NCI-H524 treated with DMSO at 0.1 percent for 48 hours (cell line): ENCODE data around the gene ZFP57.
"Not testable (repeated sequence)": the region's sequence is repeated elsewhere in the genome, so short reads cannot be mapped to it uniquely, and the experiment has no call there.

Experiments used
- DNase-seq: peaks from one replicate; lab custom pipeline; 2025; lab: John Stamatoyannopoulos, UW

ZFP57 gene

GRCh38 chr6:29696147-29697125 is 15.5 kb upstream of the ZFP57 start:
- no peak for DNase-seq

DNA sequence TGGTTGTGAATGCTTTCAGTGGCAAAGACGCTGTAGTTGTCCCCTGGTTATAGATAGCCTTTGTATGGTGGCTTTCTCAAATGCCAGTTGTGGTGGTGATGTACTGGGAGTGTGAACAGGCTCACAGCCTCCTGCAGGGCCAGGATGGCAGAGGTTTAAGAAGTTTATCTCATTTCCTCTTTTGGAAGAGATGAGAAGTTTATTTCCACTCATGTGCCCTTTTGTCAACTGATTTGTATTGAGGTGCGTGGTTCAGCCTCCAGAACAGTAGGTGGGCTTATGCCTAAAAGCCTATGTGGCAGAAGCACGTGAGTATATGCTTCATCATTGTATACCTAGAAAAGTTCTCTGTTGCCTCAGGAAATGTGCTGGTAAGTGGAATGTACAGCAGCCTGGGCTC is 13.7 kb upstream of the ZFP57 start:
- DNase-seq, result no peak

DNA sequence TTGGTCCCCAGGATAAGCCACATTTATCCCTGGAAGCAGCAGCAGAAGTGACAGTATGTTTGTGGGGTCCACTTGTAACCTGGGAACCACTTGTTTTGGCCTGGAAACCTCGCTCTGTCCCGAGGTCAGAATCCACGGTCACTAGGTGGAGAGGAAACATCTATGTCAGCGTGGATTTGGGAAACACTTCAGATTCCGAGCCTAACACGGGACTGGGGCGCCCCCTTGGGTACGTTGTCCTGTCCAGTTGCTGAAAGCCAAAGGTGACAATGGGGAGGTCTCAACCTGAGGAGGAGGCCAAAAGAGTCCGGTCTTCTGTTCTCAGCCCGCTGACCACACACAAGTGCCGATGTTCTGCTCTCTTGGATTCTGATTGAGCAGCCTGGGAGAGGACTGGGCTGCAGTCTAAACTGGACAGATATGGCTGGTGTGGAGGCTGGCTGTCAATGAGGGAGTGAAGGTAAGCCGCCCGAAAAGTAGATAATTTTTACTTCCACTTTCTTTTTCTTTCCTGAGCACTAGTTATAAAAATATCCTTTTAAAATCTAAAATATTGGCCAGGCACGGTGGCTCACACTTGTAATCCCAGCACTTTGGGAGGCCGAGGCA is 4.9 kb upstream of the ZFP57 start:
- no peak for DNase-seq

GRCh38 chr6:29681811-29682210 is 859 bp upstream of the ZFP57 start:
- DNase-seq, result no peak

GRCh38 chr6:29680416-29680815 is 536 bp downstream of the ZFP57 start:
- DNase-seq, result no peak

- DNase-seq, result no peak
Measured at GRCh38 chr6:29679962-29680361, 990 bp downstream of the ZFP57 start.

DNA sequence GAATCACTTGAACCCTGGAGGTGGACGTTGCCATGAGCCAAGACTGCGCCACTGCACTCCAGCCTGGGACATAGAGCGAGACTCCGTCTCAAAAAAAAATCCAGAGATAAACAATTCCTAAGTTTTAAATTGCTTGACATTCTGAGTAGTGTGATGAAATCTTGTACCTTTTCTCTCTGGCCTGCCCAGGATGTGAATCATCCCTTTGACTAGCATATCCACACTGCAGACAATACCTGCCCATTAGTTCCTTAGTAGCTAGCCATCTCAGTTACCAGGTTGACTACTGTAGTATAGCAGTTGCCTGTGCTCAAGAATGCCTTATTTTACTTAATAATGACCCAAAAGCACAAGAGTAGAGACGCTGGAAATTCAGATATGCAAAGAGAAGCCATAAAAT is 2.8 kb downstream of the ZFP57 start:
- DNase-seq, result no peak

GRCh38 chr6:29676981-29677601 is 3.9 kb downstream of the ZFP57 start:
- no peak for DNase-seq

DNA sequence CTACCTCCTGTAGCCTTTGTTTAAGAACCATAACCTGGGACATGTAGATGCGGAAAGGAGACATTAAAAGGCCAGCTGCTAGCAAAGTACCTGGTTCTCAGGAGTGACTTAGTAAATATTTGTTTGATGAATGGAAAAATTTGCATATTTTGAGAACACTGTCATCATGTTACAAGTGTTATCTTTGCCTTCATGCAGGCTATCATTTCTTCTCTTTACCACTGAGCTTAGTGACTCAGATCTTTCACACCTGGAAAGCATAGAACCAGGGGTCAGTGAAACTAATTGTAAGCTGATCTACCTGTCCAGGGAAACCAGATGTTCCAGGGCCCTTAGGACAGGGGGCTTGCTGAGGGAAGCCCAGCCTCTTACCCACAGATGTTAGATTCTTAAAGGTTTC is 5.4 kb downstream of the ZFP57 start:
- DNase-seq, result no peak

- DNase-seq, result no peak
Measured at GRCh38 chr6:29674008-29674407, 6.9 kb downstream of the ZFP57 start.

DNA sequence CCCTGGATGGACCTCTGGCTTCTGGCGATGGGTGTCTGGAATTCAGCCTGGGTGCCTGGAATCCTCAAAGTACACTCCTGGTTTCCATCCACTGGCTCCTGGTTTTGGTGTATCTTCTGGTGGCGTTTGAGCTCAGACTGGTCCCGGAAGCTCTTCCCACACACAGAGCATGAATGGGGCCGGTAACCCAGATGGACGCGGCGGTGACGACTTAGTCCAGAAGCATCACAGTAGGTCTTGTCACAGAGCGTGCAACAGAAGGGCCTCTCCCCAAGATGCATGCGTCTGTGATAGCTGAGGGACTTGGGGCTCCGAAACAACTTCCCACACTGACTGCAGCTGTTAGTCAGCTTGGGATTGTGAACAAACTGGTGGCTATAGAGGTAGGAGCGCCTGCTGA is 7.8 kb downstream of the ZFP57 start:
- no peak for DNase-seq

- DNase-seq, result not testable (repeated sequence)
Measured at GRCh38 chr6:29672116-29672515, 8.8 kb downstream of the ZFP57 start.

GRCh38 chr6:29671026-29671425 is 9.9 kb downstream of the ZFP57 start:
- no peak for DNase-seq

DNA sequence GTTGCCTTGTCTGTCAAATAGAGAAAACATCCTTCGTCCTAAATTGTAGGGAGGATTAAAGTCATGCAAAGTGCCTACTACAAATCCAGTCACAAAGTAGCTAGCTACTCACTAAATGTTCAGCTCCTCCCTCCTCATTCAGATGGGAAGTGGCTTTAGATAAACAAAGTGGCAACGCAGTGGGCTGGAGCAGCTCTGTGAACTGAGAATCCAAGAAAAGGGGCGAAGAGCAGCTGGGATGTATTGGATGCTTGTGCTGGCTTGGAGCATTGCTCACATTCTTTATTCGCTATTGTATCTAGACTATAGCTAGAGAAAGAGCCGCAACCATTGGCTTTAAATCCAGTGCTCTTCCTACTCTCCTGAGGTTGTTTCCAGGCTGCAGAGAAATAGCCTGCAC is 13.8 kb downstream of the ZFP57 start:
- no peak for DNase-seq

DNA sequence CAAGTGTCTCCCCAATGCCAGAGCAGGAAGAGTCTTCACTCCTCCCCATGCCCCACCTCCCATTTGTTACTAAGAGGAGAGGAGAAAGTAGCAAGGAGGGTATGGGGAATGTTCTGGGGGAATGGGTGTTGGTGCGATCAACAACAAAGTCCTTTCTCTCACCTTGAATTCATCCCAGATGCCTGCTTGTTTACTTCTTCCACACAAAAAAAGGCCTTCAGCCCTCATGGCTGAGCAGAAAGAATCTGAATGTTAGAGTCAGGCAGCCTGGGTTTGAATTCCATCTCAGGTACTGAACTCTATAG is 14.2 kb downstream of the ZFP57 start:
- no peak for DNase-seq

DNA sequence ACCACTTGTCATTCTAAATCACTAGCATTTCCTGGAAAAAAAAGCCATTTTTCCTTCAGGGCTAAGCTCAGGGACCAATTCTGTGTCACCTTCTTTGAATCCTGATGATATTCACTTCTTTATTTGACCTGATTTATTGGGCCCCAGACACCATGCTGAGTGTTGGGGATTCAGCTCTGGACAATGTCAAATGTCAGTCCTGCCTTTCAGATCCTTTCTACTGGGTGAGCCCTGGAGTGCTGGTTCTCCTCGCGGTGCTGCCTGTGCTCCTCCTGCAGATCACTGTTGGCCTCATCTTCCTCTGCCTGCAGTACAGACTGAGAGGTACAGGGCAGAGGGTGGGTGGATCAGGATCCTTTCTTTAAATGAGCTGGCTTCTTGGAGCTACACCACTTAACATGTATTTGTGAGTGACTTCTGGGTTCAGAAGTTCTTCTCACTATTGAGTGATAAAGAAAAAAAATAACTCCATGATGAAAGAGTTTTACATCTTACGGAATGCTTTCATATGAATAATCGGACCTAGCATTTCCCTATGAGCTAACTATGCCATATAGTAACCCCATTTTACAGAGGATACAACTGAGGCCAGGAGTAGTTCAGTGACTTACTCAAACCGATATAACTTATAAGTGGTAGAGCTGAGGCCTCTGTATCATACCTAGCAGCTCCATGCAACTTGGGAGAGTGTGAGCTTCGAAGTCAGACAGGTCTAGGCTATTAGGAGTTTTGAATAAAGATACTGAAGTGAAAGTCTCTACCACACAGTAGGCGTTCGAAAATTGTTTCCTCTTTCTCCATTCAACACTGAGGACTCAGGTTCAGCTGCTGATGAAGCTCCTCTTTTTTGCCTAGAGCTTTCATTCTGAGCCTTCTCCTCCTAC is 14.8 kb downstream of the ZFP57 start:
- DNase-seq, result no peak

GRCh38 chr6:29663300-29664042 is 17.5 kb downstream of the ZFP57 start:
- no peak for DNase-seq

DNA sequence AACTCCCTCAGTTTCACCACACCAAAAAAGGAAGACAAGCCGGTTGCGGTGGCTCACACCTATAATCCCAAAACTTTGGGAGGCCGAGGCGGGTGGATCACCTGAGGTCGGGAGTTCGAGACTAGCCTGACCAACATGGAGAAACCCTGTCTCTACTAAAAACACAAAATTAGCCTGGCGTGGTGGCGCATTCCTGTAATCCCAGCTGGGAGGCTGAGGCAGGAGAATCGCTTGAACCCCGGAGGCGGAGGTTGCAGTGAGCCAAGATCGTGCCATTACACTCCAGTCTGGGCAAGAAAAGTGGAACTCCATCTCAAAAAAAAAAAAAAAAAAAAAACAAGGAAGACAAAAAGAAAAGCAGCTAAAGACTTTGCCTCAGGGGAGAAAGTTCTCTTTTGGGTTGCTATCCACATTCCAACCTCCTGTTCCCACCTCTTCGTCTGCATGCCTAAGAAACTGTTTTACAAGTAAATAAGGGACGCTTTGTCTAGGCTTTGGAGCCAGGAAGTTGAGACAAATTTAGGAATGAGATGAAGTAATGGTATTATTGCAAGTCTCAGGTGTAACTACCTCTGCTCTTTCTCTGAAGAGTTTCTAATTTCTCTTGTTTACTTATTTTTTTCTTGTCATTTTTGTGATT is 19.3 kb downstream of the ZFP57 start:
- DNase-seq, result not testable (repeated sequence)

DNA sequence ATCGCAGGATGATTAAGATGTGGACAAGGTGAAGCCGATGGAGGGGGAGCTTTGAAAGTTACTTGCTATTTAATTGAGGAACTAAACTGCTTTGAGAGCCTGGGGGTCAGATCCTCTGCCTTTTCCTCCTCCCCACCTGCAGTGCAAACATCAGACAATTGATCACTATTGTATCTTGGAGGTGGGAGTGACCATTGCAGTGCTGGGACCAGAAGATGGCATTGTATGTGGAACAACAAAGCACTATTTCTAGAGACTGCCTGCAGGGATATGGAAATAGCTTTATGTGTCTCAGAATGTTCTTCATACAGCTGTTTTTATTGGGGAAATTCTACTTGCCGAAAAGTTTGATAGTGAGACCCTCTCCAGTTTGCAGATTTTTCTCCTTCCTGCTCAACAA is 19.9 kb downstream of the ZFP57 start:
- no peak for DNase-seq

- DNase-seq, result no peak
Measured at GRCh38 chr6:29656798-29657197, 24.2 kb downstream of the ZFP57 start, which contains the start of gene MOG. Gene MOG, plus strand, starts transcription at chr6:29657092. Its CDS starts 118 bp downstream, at chr6:29657210.

DNA sequence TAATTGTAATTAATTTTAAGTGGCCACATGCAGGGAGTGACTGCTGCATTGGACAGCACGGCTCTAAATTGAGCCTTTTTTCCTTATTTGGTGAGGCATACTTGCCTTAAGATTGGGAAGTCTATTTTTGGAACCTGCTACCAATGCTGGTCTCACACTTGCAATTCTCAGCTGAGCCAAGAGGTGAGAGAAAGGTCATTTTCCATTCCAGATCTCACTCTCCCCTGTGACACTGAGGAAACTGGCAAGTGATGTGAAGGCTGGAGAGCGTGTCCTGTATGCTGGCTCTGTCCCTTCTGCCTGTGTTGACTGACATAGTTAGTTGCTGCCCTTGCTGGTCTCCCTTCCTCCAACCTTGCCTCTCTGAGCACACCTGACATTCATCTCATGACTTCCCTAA is 24.8 kb downstream of the ZFP57 start:
- DNase-seq, result no peak
